WTC11 (cell line): ENCODE data around the gene GADD45B. TPM values are rescaled to one million over a fixed set of nuclear protein-coding genes. Genes with fewer than 3 reads are reported as not detected.
A peak's percentile ranks its signal among the peaks of the same experiment; 100 is the strongest.

ENCODE experiments used
- ATAC-seq: fragments of 200-7000 bp; cut with Tn5 transposase; 2 replicates; pipeline ENCODE4 v1.10.0; 2021; ENCODE audit warnings: mild to moderate bottlenecking, moderate library complexity
- CTCF ChIA-PET: fragments of 300-600 bp; sonication (Branson Sonifier 250); formaldehyde crosslinking; loops from one replicate; lab custom pipeline; 2021; ENCODE audit warnings: antibody characterized with exemption; lab: Charles Lee
- POLR2A ChIA-PET: fragments of 350-600 bp; sonication (Branson Sonifier 250); formaldehyde crosslinking; loops from one replicate; lab custom pipeline; 2021; ENCODE audit warnings: antibody characterized with exemption; lab: Charles Lee
- DNase-seq: peaks from one replicate; pipeline ENCODE4 v3.0.0; 2021; ENCODE audit warnings: low spot score
- H3K27ac Mint-ChIP-seq: 2 replicates; pipeline ENCODE4 v1.8.0; 2021; ENCODE audit warnings: mixed read lengths
- H3K27me3 Mint-ChIP-seq: 2 replicates; pipeline ENCODE4 v1.8.0; 2021; ENCODE audit warnings: low read depth, mild to moderate bottlenecking, moderate library complexity, mixed read lengths
- H3K36me3 Mint-ChIP-seq: 2 replicates; pipeline ENCODE4 v1.8.0; 2021; ENCODE audit warnings: mixed read lengths
- H3K4me1 Mint-ChIP-seq: 2 replicates; pipeline ENCODE4 v1.8.0; 2022; ENCODE audit warnings: mixed read lengths
- H3K4me3 Mint-ChIP-seq: 2 replicates; pipeline ENCODE4 v1.8.0; 2021; ENCODE audit warnings: mild to moderate bottlenecking, moderate library complexity, mixed read lengths
- H3K9me3 Mint-ChIP-seq: 2 replicates; pipeline ENCODE4 v1.8.0; 2021; ENCODE audit warnings: mixed read lengths
- AR ChIP-seq: fragments of 250-450 bp; sonication (Bioruptor Pico); IDR thresholded peaks from 2 replicates; pipeline ENCODE4 v1.9.0; 2021; ENCODE audit warnings: mild to moderate bottlenecking
- CTCF ChIP-seq: fragments of 200-600 bp; IDR thresholded peaks from 2 replicates; pipeline ENCODE4 v1.8.0; 2022; ENCODE audit warnings: antibody characterized with exemption
- E2F1 ChIP-seq: sonication (generic); formaldehyde crosslinking; IDR thresholded peaks from 2 replicates; pipeline ENCODE4 v1.8.0; 2022; ENCODE audit warnings: mild to moderate bottlenecking, missing genetic modification reagents
- E2F5 ChIP-seq: sonication (generic); formaldehyde crosslinking; IDR thresholded peaks from 2 replicates; pipeline ENCODE4 v1.8.1; 2022; ENCODE audit warnings: mild to moderate bottlenecking, moderate library complexity, missing genetic modification reagents
- EMX1 ChIP-seq: fragments of 250-450 bp; sonication (Bioruptor Pico); IDR thresholded peaks from 2 replicates; pipeline ENCODE4 v1.8.0; 2021; ENCODE audit warnings: mild to moderate bottlenecking
- ETV6 ChIP-seq: sonication (generic); formaldehyde crosslinking; IDR thresholded peaks from 2 replicates; pipeline ENCODE4 v1.8.1; 2022; ENCODE audit warnings: mild to moderate bottlenecking, missing genetic modification reagents
- FOXK1 ChIP-seq: sonication (generic); formaldehyde crosslinking; IDR thresholded peaks from 2 replicates; pipeline ENCODE4 v1.8.0; 2022; ENCODE audit warnings: mild to moderate bottlenecking, moderate library complexity, missing genetic modification reagents
- GTF2I ChIP-seq: fragments of 250-450 bp; sonication (Bioruptor Pico); conservative IDR thresholded peaks from 2 replicates; pipeline ENCODE4 v1.4.0; 2021; ENCODE audit warnings: mild to moderate bottlenecking
- JUN ChIP-seq: sonication (generic); formaldehyde crosslinking; IDR thresholded peaks from 2 replicates; pipeline ENCODE4 v1.8.0; 2023; ENCODE audit warnings: mild to moderate bottlenecking, missing genetic modification reagents
- RORB ChIP-seq: fragments of 250-450 bp; sonication (Bioruptor Pico); IDR thresholded peaks from 2 replicates; pipeline ENCODE4 v1.9.0; 2021; ENCODE audit warnings: mild to moderate bottlenecking
- TEAD1 ChIP-seq: sonication (generic); formaldehyde crosslinking; IDR thresholded peaks from 2 replicates; pipeline ENCODE4 v1.8.0; 2022; ENCODE audit warnings: mild to moderate bottlenecking, missing genetic modification reagents
- ZNF121 ChIP-seq: sonication (generic); formaldehyde crosslinking; IDR thresholded peaks from 2 replicates; pipeline ENCODE4 v1.8.0; 2023; ENCODE audit warnings: missing genetic modification reagents
- ZNF138 ChIP-seq: sonication (generic); formaldehyde crosslinking; conservative IDR thresholded peaks from 2 replicates; pipeline ENCODE4 v1.8.1; 2022; ENCODE audit warnings: mild to moderate bottlenecking, moderate library complexity, missing genetic modification reagents
- total RNA-seq: library from RNA; stranded (reverse); gene quantifications from 3 replicates; pipeline ENCODE4 v1.2.3, GENCODE V29; 2021
- TF ChIP-seq, protein P1 (sequence below): sonication (generic); formaldehyde crosslinking; IDR thresholded peaks from 2 replicates; pipeline ENCODE4 v1.8.1; 2023; ENCODE audit warnings: mild to moderate bottlenecking, missing genetic modification reagents, moderate library complexity
- TF ChIP-seq, protein P2 (sequence below): sonication (generic); formaldehyde crosslinking; IDR thresholded peaks from 2 replicates; pipeline ENCODE4 v1.8.1; 2022; ENCODE audit warnings: mild to moderate bottlenecking, missing genetic modification reagents, moderate library complexity, borderline replicate concordance
- TF ChIP-seq, protein P3 (sequence below): sonication (generic); formaldehyde crosslinking; IDR thresholded peaks from 2 replicates; pipeline ENCODE4 v1.8.1; 2023; ENCODE audit warnings: mild to moderate bottlenecking, moderate library complexity, missing genetic modification reagents
- TF ChIP-seq, protein P4 (sequence below): sonication (generic); formaldehyde crosslinking; IDR thresholded peaks from 2 replicates; pipeline ENCODE4 v1.8.1; 2022; ENCODE audit warnings: low read depth, mild to moderate bottlenecking, moderate library complexity, missing genetic modification reagents, borderline replicate concordance

Gene GADD45B
- total RNA-seq, 1 experiment from 2014 or later: 17.9 TPM

DNA sequence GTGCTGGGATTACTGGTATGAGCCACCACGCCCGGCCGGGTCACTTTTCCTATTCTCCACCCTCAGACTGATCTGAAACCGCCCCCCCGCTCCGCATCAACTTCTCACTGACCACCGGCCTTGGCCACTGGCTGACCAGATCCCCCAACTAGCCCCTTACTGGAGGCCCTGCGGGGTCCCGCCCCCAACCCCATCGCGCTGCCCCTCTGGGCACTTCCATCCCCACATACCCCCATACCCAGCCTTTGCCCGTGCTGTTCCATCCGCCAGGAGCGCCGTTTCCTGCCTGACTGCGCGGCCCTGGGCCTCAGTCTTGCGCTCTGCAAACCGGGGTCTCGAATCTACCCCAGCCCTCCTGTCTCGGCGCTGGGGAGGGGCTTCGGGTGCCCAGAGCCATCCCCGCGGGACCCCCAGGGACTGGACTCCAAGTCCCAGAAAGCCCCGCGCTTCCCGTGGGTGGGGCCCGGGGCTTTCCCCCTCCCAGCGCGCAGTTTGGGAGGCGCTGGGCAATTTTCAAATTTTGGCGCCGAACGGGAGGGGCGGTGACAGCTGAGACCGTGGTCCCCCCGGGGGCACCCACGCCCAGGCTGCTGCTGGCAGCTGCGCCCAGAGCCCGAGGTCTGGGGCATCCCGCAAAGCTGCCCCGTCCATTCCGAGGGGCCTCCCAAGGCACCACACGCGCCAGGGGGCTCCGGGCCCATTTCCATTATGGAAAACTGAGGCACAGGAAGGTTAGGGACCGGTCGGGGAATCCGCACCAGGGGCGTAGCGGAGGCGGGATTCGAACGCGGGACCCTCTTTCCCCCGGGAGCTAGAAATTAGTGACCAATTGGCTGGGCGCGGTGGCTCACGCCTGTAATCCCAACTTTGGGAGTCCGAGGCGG is 13.9 kb upstream of the GADD45B start (continued):
- TF ChIP-seq E2F5 (CRISPR knock-in tag): peak; percentile 77; the same call in 1 of the 2 replicates
- TF ChIP-seq, all 79 proteins: peak for 12

DNA sequence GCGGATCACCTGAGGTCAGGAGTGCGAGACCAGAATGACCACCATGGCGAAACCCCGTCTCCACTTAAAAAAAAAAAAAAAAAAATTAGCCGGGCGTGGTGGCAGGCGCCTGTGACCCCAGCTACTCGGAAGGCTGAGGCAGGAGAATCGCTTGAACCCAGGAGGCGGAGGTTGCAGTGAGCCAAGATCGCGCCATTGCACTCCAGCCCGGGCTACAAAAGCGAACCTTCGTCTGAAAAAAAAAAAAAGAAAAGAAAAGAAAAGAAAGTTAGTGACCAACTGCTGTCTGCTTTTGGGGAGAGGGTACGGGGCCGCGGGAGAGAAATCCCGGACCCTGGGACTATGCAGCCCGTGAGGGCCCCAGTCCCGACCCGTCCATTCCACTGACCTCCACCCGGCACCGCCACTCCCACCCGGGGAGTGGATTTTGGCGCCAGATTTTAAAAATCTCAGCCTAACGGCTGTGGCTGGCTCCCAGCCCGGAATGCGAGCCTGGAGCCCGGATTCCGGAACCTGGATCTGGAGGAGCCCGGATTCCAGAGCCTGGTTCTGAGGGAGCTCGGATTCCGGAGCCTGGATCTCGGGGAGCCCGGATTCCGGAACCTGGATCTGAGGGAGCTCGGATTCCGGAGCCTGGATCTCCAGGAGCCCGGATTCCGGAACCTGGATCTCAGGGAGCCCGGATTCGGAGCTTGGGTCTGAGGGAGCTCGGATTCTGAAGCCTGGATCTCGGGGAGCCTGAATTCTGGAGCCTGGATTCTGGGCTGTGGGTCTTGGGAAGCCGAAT is 13.1 kb upstream of the GADD45B start:
- Mint-ChIP-seq H3K27me3 (no peaks in the 10 kb centered on the region), H3K4me1 (0 out of 2 replicates have a peak, but pooled peaks cover 5% of the 10 kb centered on the region), H3K9me3 (no peaks in the 10 kb centered on the region), H3K36me3 (no peaks in the 10 kb centered on the region), H3K4me3 (peak overlapping the region; percentile 77), H3K27ac (peak overlapping the region; percentile 43)
- ChIA-PET CTCF (interaction anchor here (0.7 to 10.5 kb wide), 21 partner anchors 8 to 646 kb away, joined by 3 to 82 read pairs (median 4); partner anchors contain the start of genes GADD45B and TIMM13), POLR2A (interaction anchor here (0.6 to 5.8 kb wide), 7 partner anchors 10 to 1144 kb away, joined by 3 to 59 read pairs (median 9); partner anchors contain the start of genes GADD45B and TIMM13)
- peak; percentile 78 for ATAC-seq
- DNase-seq: peak; percentile 96
- TF ChIP-seq FOXK1 (CRISPR knock-in tag) (peak; percentile 25; the same call in 1 of the 2 replicates), ZNF138 (CRISPR knock-in tag) (no peak), RORB (CRISPR knock-in tag) (no peak), CTCF (no peak), ZNF121 (CRISPR knock-in tag) (no peak), GTF2I (no peak), AR (no peak), EMX1 (CRISPR knock-in tag) (no peak), E2F1 (no peak), ETV6 (CRISPR knock-in tag) (peak; percentile 66; the same call in 1 of the 2 replicates), JUN (CRISPR knock-in tag) (no peak), TEAD1 (CRISPR knock-in tag) (peak; percentile 100)
- TF ChIP-seq, protein P1, sequence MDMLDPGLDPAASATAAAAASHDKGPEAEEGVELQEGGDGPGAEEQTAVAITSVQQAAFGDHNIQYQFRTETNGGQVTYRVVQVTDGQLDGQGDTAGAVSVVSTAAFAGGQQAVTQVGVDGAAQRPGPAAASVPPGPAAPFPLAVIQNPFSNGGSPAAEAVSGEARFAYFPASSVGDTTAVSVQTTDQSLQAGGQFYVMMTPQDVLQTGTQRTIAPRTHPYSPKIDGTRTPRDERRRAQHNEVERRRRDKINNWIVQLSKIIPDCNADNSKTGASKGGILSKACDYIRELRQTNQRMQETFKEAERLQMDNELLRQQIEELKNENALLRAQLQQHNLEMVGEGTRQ (CRISPR knock-in tag): peak; percentile 26; the same call in 1 of the 2 replicates
- TF ChIP-seq, protein P2, sequence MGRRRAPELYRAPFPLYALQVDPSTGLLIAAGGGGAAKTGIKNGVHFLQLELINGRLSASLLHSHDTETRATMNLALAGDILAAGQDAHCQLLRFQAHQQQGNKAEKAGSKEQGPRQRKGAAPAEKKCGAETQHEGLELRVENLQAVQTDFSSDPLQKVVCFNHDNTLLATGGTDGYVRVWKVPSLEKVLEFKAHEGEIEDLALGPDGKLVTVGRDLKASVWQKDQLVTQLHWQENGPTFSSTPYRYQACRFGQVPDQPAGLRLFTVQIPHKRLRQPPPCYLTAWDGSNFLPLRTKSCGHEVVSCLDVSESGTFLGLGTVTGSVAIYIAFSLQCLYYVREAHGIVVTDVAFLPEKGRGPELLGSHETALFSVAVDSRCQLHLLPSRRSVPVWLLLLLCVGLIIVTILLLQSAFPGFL (CRISPR knock-in tag): no peak
- TF ChIP-seq, protein P3, sequence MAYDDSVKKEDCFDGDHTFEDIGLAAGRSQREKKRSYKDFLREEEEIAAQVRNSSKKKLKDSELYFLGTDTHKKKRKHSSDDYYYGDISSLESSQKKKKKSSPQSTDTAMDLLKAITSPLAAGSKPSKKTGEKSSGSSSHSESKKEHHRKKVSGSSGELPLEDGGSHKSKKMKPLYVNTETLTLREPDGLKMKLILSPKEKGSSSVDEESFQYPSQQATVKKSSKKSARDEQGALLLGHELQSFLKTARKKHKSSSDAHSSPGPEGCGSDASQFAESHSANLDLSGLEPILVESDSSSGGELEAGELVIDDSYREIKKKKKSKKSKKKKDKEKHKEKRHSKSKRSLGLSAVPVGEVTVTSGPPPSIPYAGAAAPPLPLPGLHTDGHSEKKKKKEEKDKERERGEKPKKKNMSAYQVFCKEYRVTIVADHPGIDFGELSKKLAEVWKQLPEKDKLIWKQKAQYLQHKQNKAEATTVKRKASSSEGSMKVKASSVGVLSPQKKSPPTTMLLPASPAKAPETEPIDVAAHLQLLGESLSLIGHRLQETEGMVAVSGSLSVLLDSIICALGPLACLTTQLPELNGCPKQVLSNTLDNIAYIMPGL: peak; percentile 83
- TF ChIP-seq, protein P4, sequence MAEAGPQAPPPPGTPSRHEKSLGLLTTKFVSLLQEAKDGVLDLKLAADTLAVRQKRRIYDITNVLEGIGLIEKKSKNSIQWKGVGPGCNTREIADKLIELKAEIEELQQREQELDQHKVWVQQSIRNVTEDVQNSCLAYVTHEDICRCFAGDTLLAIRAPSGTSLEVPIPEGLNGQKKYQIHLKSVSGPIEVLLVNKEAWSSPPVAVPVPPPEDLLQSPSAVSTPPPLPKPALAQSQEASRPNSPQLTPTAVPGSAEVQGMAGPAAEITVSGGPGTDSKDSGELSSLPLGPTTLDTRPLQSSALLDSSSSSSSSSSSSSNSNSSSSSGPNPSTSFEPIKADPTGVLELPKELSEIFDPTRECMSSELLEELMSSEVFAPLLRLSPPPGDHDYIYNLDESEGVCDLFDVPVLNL (CRISPR knock-in tag): 0 out of 2 replicates have a peak, but pooled peaks have one; percentile 67
